NCI-H2227 (cell line): ENCODE data around the gene METRN.

Experiments
- DNase-seq: peaks from one replicate; lab custom pipeline; 2025; ENCODE audit not compliant: unreplicated experiment; lab: John Stamatoyannopoulos, UW

Gene METRN

GRCh38 chr16:722835-723633 lies 8.1 kb downstream of the METRN start:
- DNase-seq = no peak

GRCh38 chr16:723695-724094 lies 8.8 kb downstream of the METRN start:
- no peak for DNase-seq

- peak; percentile 53 for DNase-seq
These were observed 9.5 kb downstream of the METRN start for GRCh38 chr16:724188-725040.

- DNase-seq = no peak
These were observed 10.1 kb downstream of the METRN start for GRCh38 chr16:725041-725376.

GRCh38 chr16:725463-726187 lies 10.7 kb downstream of the METRN start:
- no peak for DNase-seq

- no peak for DNase-seq
These were observed 11.2 kb downstream of the METRN start for GRCh38 chr16:726188-726437.

- peak; percentile 88 for DNase-seq
These were observed 11.7 kb downstream of the METRN start, which contains the start of the genes CCDC78 and HAGHL for GRCh38 chr16:726438-727290. TSS of gene CCDC78 (minus strand) at chr16:726443. CDS start at chr16:726367, 76 bp downstream. TSS of gene HAGHL (plus strand) at chr16:727106. CDS start at chr16:727510, 404 bp downstream.

GRCh38 chr16:727291-727977 lies 12.5 kb downstream of the METRN start:
- peak; percentile 62 for DNase-seq

GRCh38 chr16:728131-728889 lies 13.4 kb downstream of the METRN start:
- DNase-seq = peak; percentile 89

- DNase-seq = no peak
These were observed 14.2 kb downstream of the METRN start for GRCh38 chr16:728890-729744.

- DNase-seq = no peak
These were observed 15.1 kb downstream of the METRN start for GRCh38 chr16:729768-730665.

- no peak for DNase-seq
These were observed 16.0 kb downstream of the METRN start for GRCh38 chr16:730666-731509.

- DNase-seq = no peak
These were observed 17.4 kb downstream of the METRN start for GRCh38 chr16:732332-732731.

GRCh38 chr16:732936-733335 lies 18.0 kb downstream of the METRN start:
- no peak for DNase-seq

GRCh38 chr16:733382-734207 lies 18.7 kb downstream of the METRN start:
- DNase-seq = no peak
